Adrenal gland (tissue), 12 donors: ENCODE results near the gene SPG7. TPM values are rescaled to one million over a fixed set of nuclear protein-coding genes. Genes with fewer than 3 reads are reported as not detected.

Source experiments
- DNase-seq, 7 donors: peaks; one replicate each; pipeline ENCODE4 v3.0.0-alpha.2; 2019 to 2020
- H3K27ac ChIP-seq, 5 donors: fragments of 200-600 bp; sonication (generic) in 4 of 5; 1 replicate in 3 of 5; 2 replicates in 2 of 5; pipeline versions ENCODE4 v1.5.1 to v1.8.0; 2016 to 2020; ENCODE audit warnings: mild to moderate bottlenecking in 1 of 5
- H3K27me3 ChIP-seq: fragments of 200-600 bp; 2 replicates; pipeline ENCODE4 v1.8.0; 2021
- H3K36me3 ChIP-seq, 2 donors: fragments of 200-600 bp; replicated peaks in 1 of 2; 1 replicate in 1 of 2; 2 replicates in 1 of 2; pipeline versions ENCODE4 v1.5.1 to v1.8.0; 2018 to 2022
- H3K4me1 ChIP-seq, 2 donors: fragments of 200-600 bp; replicated peaks in 1 of 2; 1 replicate in 1 of 2; 2 replicates in 1 of 2; pipeline versions ENCODE4 v1.5.1 to v1.8.0; 2018 to 2021
- H3K4me3 ChIP-seq, 4 donors: fragments of 200-600 bp; sonication (generic) in 3 of 4; one replicate each; pipeline ENCODE4 v1.5.1; 2016 to 2018
- H3K9me3 ChIP-seq, 3 donors: fragments of 200-600 bp; sonication (generic) in 1 of 3; replicated peaks in 1 of 3; 1 replicate in 2 of 3; 2 replicates in 1 of 3; pipeline versions ENCODE4 v1.5.1 to v1.8.0; 2016 to 2021
- CTCF ChIP-seq, 6 experiments: fragments of 450-650 bp in 4 of 6; fragments of 200-600 bp in 2 of 6; sonication (generic) in 1 of 6; IDR thresholded peaks; 1 replicate in 5 of 6; 2 replicates in 1 of 6; pipeline versions ENCODE4 v1.5.1 to v1.8.0; 2016 to 2021; ENCODE audit warnings: antibody characterized with exemption in 6 of 6, mild to moderate bottlenecking in 2 of 6, moderate library complexity in 1 of 6
- POLR2A ChIP-seq, 2 donors: fragments of 450-650 bp; IDR thresholded peaks; one replicate each; pipeline ENCODE4 v1.6.1; 2017; ENCODE audit warnings: antibody characterized with exemption in 2 of 2, mild to moderate bottlenecking in 2 of 2, moderate library complexity in 1 of 2
- WGBS, 4 donors: extraction: QIAGEN DNeasy Blood & Tissue Kit in 2 of 4; methylation state at CpG; one replicate each; pipeline versions ENCODE4 v1.1.5 to v1.1.7; 2013 to 2017; 5-methylcytosine and 5-hydroxymethylcytosine counted together
- intact Hi-C, 2 donors: fragments of 100-400 bp; cut with DNase I; formaldehyde crosslinking; loops; one replicate each; pipeline versions ENCODE4 v1.14.1 to v1.15.0; 2022 to 2023
- polyA plus RNA-seq, 3 donors: library from polyadenylated mRNA; stranded (reverse); fragments of 200-250 nt in 2 of 3; fragments of 350-450 nt in 1 of 3; fragmentation: Illumina TruSeq in 1 of 3; extraction: RNeasy Lipid Tissue Mini Kit (QIAGEN cat#74804) in 1 of 3; gene quantifications; one replicate each; pipeline ENCODE4 v1.2.3, GENCODE V29; 2013 to 2014
- total RNA-seq, 9 donors: library from RNA; depleted of rRNA in 4 of 9; stranded (reverse); fragments of >200 nt in 4 of 9; fragments of 120-200 nt in 1 of 9; fragmentation: NEBNext Ultra II Directional in 1 of 9; extraction: Animal tissue kit (Norgen Biotek cat#: 25700) in 1 of 9; gene quantifications; one replicate each; pipeline versions ENCODE4 v1.1.0 to v1.2.4, GENCODE V29; 2013 to 2023
- donor health status: healthy with polysubstance abuse.
- donor health status: Bipolar disorder and iron deficiency.
- donor health status: DM: yes; HTN: yes; CAD: no.
- donor health status: DM: no; HTN: no; CAD: no.
- donor health status: DM: no; HTN: no; CAD: no.
- donor health status: DM: yes; HTN: yes; CAD: no.

SPG7 gene
- total and polyA plus RNA-seq, 12 donors: 57.1 to 250 (median 142) TPM

GRCh38 chr16:89495121-89495520, 13.1 kb upstream of the SPG7 start:
- WGBS, 4 donors: 53 to 74% (median 66%) methylated on average over 2 to 3 of the region's 3 CpGs; no CpG with 5 or more reads in 1 of the 4 donors
- TF ChIP-seq POLR2A (IDR thresholded peaks at IDR 0.05) (no peak), CTCF (IDR thresholded peaks at IDR 0.05) (no peak)
- no peak for DNase-seq
- no peaks in the 10 kb centered on the region for H3K27me3 ChIP-seq
- no peaks in the 10 kb centered on the region for H3K9me3 ChIP-seq
- no peaks in the 10 kb centered on the region for H3K36me3 ChIP-seq
- H3K4me1 ChIP-seq: peaks cover 13 to 14% of the 10 kb centered on the region in 2 donors
- no peak overlapping the region for H3K4me3 ChIP-seq
- intact Hi-C loops: no loop called here
- no peak overlapping the region for H3K27ac ChIP-seq

DNA sequence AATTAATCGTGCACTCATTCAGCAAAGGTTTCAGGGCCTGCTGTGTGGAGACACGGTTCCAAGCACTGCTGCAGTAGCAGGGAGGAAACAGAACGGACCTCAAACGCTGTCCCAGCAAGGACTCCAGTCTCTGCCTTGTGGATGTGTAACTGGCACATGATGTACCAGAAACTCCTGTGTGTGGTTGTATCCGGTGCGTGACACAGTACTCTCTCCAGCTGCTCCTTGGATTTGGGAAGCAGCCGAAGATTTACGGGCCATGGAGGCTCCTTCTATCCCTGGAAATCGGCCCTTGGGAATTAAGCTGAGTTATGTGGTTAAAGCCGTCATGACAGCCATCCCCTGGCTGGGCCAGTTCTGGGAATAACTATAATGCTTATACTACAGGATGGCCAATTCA, 9.4 kb upstream of the SPG7 start:
- Histone ChIP-seq H3K27ac (peak overlapping the region in 3 of 5 donors; percentile 2 to 53 (median 25)), H3K4me1 (no peaks in the 10 kb centered on the region), H3K9me3 (no peaks in the 10 kb centered on the region), H3K27me3 (no peaks in the 10 kb centered on the region), H3K4me3 (no peak overlapping the region), H3K36me3 (no peaks in the 10 kb centered on the region)
- no peak for TF ChIP-seq CTCF (IDR thresholded peaks at IDR 0.05)
- TF ChIP-seq POLR2A (IDR thresholded peaks at IDR 0.05): no peak
- 69 to 83% (median 76%) methylated on average over 8 to 10 of the region's 10 CpGs for whole genome bisulfite sequencing, 4 donors
- DNase-seq: peak in 5 of 7 donors; percentile 33 to 80 (median 44)
- intact Hi-C loops: no loop called here

DNA sequence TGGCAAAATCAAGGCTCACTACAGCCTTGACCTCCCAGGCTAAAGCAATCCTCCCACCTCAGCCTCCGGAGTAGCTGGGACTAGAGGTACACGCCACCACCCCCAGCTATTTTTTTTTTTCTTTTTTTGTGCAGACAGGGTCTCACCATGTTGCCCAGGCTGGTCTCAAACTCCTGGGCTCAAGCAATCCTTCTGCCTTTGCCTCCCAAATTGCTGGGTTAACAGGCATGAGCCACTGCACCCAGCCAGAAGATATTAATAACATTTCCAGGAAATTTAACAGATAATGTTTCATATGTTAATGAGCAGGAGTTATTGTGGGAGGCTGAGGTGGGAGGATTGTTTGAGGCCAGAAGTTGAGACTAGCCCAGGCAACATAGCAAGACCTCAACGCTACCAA, 8.4 kb upstream of the SPG7 start:
- Histone ChIP-seq H3K36me3 (no peaks in the 10 kb centered on the region), H3K9me3 (no peaks in the 10 kb centered on the region), H3K4me3 (no peak overlapping the region), H3K27me3 (no peaks in the 10 kb centered on the region), H3K27ac (peak overlapping the region in 1 of 5 donors; percentile 25), H3K4me1 (no peaks in the 10 kb centered on the region)
- TF ChIP-seq CTCF (IDR thresholded peaks at IDR 0.05) (no peak), POLR2A (IDR thresholded peaks at IDR 0.05) (no peak)
- intact Hi-C loops: loop anchor here (10.0 kb wide), 2 partner anchors 175 to 255 kb away; no protein-coding TSS in a partner anchor
- WGBS, 4 donors: 90 to 97% (median 92%) methylated on average over 3 of the region's 3 CpGs
- DNase-seq: no peak

- Histone ChIP-seq H3K27me3 (no peaks in the 10 kb centered on the region), H3K4me3 (no peak overlapping the region), H3K36me3 (no peaks in the 10 kb centered on the region), H3K27ac (peak overlapping the region in 1 of 5 donors; percentile 70), H3K4me1 (peaks cover 12 to 23% of the 10 kb centered on the region in 2 donors), H3K9me3 (no peaks in the 10 kb centered on the region)
- 45 to 57% (median 51%) methylated on average over 6 to 21 of the region's 21 CpGs for WGBS, 4 donors
- peak in 2 of 7 donors; percentile 27 to 30 for DNase-seq
- intact Hi-C loops: loop anchor here (10.0 kb wide), 2 partner anchors 177 to 257 kb away; no protein-coding TSS in a partner anchor
- TF ChIP-seq CTCF (IDR thresholded peaks at IDR 0.05): no peak
- no peak for TF ChIP-seq POLR2A (IDR thresholded peaks at IDR 0.05)
Measured at GRCh38 chr16:89502081-89502843, 5.9 kb upstream of the SPG7 start.
